GM21529 (cell line): Measurements from ENCODE around the gene ARAP3.
"Not testable (repeated sequence)": the region's sequence is repeated elsewhere in the genome, so short reads cannot be mapped to it uniquely, and the experiment has no call there.

Source experiments
- ATAC-seq: cut with Tn5 transposase; IDR thresholded peaks from one replicate; pipeline ENCODE4 v1.9.1; 2021; ENCODE audit not compliant: unreplicated experiment

ARAP3 gene, protein sequence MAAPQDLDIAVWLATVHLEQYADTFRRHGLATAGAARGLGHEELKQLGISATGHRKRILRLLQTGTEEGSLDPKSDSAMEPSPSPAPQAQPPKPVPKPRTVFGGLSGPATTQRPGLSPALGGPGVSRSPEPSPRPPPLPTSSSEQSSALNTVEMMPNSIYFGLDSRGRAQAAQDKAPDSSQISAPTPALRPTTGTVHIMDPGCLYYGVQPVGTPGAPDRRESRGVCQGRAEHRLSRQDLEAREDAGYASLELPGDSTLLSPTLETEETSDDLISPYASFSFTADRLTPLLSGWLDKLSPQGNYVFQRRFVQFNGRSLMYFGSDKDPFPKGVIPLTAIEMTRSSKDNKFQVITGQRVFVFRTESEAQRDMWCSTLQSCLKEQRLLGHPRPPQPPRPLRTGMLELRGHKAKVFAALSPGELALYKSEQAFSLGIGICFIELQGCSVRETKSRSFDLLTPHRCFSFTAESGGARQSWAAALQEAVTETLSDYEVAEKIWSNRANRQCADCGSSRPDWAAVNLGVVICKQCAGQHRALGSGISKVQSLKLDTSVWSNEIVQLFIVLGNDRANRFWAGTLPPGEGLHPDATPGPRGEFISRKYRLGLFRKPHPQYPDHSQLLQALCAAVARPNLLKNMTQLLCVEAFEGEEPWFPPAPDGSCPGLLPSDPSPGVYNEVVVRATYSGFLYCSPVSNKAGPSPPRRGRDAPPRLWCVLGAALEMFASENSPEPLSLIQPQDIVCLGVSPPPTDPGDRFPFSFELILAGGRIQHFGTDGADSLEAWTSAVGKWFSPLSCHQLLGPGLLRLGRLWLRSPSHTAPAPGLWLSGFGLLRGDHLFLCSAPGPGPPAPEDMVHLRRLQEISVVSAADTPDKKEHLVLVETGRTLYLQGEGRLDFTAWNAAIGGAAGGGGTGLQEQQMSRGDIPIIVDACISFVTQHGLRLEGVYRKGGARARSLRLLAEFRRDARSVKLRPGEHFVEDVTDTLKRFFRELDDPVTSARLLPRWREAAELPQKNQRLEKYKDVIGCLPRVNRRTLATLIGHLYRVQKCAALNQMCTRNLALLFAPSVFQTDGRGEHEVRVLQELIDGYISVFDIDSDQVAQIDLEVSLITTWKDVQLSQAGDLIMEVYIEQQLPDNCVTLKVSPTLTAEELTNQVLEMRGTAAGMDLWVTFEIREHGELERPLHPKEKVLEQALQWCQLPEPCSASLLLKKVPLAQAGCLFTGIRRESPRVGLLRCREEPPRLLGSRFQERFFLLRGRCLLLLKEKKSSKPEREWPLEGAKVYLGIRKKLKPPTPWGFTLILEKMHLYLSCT (N-terminal part only)

DNA sequence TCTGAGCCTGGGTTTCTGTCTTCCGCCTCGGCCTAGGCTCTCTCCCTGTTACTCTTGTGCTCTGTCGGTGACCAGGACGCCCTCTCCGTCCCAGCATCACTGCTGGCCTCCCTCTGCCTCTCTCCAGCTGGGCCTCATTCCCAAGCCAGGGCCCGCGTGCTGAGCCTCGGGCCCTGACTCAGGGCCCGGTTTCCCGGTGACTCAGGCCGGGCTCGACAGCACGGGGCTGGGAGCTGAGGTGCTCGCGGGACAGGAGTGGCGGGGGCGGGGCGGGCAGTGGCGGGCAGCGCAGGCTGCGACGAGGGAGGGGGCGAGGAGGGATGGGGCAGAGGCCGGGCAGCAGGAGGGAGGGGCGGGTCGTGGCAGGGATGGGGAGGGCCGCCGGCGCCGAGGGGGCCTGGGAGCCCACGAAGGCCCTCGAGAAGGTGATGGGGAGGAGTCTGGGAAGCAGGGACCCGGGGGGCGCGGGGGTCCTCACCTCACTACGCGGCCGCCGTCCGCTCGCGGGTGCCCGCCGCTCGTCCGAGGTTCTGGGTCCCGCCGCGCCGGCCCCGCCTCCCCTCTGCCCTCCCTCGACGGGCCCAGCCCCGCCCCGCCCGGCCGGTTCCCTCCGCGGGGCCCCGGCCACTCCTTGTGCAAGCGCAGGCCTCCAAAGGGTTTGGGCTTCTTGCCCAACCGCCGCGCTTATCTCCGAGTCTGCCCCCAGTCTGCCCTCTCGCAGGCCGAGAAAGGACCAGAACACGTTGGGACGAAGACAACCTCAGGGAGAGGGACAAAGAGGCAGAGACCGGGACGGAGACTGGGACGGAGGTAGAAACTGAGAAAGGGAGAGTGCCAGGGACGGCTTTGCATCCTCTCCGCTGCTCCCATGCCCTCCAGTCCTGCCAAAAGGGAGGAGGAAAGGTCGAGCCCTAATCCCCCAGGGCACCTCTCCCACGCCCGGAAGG is at the start of gene ARAP3:
Gene ARAP3 (minus strand): TSS at position 536 of the 947 bp plus-strand sequence. CDS start 1,744 bp downstream, outside the sequence.
- no peak for ATAC-seq

- no peak for ATAC-seq
These were observed 47.5 kb upstream of the ARAP3 start for GRCh38 chr5:141729387-141730006.

GRCh38 chr5:141725891-141726290 is 43.9 kb upstream of the ARAP3 start:
- ATAC-seq = no peak

- ATAC-seq = not testable (repeated sequence)
These were observed 43.1 kb upstream of the ARAP3 start for GRCh38 chr5:141725174-141725573.

GRCh38 chr5:141722266-141722665 is 40.2 kb upstream of the ARAP3 start:
- no peak for ATAC-seq

GRCh38 chr5:141717043-141717442 is 35.0 kb upstream of the ARAP3 start:
- no peak for ATAC-seq

GRCh38 chr5:141716468-141716867 is 34.4 kb upstream of the ARAP3 start:
- ATAC-seq = no peak

GRCh38 chr5:141716009-141716408 is 34.0 kb upstream of the ARAP3 start:
- ATAC-seq = no peak

DNA sequence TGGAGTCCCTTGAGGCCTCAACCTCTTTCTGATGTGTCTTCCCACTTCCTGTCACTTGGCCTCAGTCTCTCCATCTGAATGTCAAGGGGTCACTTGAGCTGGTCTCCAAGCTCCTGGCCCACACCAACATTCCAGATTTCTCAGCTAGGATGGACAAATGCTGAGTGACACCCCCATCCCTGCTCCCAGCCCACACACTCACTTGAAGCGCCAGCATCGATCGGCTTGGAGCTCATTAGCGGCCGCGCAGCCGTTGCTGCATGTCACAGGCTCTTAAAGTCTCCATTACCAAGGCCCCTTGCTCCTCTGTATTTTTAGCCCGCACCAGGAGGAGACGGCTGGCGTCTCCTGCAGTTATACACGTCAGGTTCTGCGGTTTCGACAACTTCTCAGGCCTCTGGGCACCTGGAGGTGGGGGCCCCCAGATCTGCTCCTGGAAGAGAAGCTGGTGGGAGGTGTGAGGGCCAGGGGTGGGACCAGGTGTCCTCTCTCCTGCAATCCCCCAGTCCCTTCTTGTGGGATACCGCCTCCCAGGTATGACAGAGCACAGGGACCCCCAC is 33.4 kb upstream of the ARAP3 start:
- ATAC-seq = no peak

DNA sequence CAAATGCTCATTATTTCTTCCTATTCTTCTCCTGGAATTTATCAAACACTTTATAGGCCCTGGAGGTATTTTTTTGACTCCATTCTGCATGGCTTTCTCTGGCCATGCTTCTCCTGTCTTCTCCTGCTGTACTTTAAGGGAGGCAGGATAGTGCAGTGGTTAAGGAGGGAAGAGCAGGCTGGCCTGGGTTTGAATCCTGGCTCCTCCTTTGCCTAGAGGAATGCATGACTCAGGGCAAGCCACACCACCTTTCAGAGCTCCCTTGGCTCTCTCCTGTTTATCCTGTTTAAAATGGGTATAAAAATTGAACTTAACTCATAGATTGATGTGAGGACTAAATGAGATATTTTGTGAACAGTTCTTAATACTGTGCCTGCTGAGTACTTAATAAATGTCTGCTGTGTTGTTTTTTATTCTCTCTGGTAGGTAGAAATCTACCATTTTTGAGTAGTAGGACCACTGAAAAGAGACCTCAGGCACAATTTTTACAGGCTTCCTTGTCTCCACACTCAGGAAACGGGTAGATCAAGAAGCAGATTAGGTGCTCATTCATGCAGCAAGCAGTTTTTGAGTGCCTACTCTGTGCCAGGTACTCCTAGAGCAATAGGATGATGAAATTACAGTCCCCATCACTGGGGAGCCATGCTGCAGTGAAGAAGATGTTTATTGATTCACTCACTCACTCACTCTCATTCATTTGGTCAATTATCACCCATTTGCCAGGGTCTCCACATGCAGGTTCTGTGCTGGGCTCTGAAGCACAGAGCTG is 32.7 kb upstream of the ARAP3 start:
- ATAC-seq = no peak

GRCh38 chr5:141713616-141714309 is 31.7 kb upstream of the ARAP3 start:
- ATAC-seq = no peak

GRCh38 chr5:141711687-141712086 is 29.7 kb upstream of the ARAP3 start:
- ATAC-seq = no peak

DNA sequence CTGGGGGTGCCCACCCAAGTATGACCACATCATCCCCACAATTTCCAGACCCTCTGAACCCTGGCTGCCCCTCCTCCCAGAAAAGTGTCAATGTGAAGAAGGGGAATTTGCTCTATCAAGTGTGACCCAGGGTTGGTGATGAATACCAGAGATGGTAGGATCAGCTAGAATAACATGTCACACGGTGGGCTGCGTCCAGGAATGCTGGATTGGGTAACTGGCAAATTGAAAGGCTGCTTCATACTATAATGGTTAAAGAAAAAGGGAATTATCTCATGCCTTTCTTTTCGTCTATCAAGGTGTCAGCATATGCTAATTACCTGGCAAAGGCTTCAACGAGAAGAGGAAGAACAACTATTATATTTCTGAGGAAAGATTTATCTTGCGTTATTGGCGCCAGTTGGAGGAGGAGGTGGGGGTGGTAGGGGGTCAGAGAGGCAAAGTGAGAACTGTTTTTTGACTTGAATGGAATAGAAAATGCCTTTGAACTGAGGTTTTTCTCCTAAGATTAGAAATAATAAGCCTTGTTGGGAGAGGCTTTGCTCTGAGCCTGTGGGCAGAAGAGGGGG is 27.8 kb upstream of the ARAP3 start:
- ATAC-seq = no peak

GRCh38 chr5:141708016-141708415 is 26.0 kb upstream of the ARAP3 start:
- ATAC-seq = no peak

GRCh38 chr5:141707510-141707909 is 25.5 kb upstream of the ARAP3 start:
- ATAC-seq = no peak

DNA sequence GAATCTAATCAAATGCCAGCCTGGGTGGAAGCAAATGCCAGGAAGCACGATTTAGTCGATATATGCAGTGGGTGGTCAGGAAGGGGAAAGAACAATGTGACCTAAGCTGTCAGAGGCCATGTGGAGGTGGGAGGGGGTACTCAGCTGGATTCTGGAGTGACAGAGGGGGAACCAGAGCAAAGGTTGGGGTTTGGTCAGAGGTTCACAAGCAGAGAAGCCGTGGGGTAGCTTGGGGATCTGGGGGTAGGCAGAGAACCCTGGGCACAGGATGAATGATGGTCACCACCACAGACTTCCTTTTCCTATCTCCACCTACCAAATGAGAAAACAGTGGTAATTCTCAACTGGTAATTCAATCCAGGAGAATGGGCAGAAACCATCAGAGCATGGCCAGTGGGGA is 24.1 kb upstream of the ARAP3 start:
- no peak for ATAC-seq

GRCh38 chr5:141705469-141705868 is 23.4 kb upstream of the ARAP3 start:
- no peak for ATAC-seq
